ENCODE data around the gene NUP188. TPM values are rescaled to one million over a fixed set of nuclear protein-coding genes. Genes with fewer than 3 reads are reported as not detected.

The NUP188 gene, protein sequence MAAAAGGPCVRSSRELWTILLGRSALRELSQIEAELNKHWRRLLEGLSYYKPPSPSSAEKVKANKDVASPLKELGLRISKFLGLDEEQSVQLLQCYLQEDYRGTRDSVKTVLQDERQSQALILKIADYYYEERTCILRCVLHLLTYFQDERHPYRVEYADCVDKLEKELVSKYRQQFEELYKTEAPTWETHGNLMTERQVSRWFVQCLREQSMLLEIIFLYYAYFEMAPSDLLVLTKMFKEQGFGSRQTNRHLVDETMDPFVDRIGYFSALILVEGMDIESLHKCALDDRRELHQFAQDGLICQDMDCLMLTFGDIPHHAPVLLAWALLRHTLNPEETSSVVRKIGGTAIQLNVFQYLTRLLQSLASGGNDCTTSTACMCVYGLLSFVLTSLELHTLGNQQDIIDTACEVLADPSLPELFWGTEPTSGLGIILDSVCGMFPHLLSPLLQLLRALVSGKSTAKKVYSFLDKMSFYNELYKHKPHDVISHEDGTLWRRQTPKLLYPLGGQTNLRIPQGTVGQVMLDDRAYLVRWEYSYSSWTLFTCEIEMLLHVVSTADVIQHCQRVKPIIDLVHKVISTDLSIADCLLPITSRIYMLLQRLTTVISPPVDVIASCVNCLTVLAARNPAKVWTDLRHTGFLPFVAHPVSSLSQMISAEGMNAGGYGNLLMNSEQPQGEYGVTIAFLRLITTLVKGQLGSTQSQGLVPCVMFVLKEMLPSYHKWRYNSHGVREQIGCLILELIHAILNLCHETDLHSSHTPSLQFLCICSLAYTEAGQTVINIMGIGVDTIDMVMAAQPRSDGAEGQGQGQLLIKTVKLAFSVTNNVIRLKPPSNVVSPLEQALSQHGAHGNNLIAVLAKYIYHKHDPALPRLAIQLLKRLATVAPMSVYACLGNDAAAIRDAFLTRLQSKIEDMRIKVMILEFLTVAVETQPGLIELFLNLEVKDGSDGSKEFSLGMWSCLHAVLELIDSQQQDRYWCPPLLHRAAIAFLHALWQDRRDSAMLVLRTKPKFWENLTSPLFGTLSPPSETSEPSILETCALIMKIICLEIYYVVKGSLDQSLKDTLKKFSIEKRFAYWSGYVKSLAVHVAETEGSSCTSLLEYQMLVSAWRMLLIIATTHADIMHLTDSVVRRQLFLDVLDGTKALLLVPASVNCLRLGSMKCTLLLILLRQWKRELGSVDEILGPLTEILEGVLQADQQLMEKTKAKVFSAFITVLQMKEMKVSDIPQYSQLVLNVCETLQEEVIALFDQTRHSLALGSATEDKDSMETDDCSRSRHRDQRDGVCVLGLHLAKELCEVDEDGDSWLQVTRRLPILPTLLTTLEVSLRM (N-terminal part only)
- total RNA-seq (62.1 and 66.2 TPM in 2 replicates), polyA plus RNA-seq (62.7 TPM in 2 replicates), polyA minus RNA-seq (198 and 201 TPM in 2 replicates), Bru-seq, nascent RNA (percentile 66 among the genes with signal in this experiment), BruChase-seq, experiment 1, labeled RNA remaining after a 6-hour chase (percentile 84 among the genes with signal in this experiment), BruChase-seq, experiment 2, labeled RNA remaining after a 2-hour chase (percentile 73 among the genes with signal in this experiment)
- polyA plus RNA-seq (2011; cell fraction: cytosol; rRNA removed): 46.2 and 57.1 TPM in 2 replicates
- polyA plus RNA-seq (2011; cell fraction: nucleus; rRNA removed): 105 and 115 TPM in 2 replicates
- 43.7 and 48.4 TPM in 2 replicates for polyA plus RNA-seq (2012)
- polyA minus RNA-seq (2011; cell fraction: cytosol; rRNA and poly(A)+ RNA removed): 180 TPM
- 102 and 120 TPM in 2 replicates for polyA minus RNA-seq (2011; cell fraction: nucleus; rRNA and poly(A)+ RNA removed)
- long read RNA-seq, full-length matches to known transcripts: 54 of 268 reads
- long read RNA-seq, partial matches to known transcripts: 193 of 268 reads
- long read RNA-seq, other reads (novel, unspliced or antisense): 21 of 268 reads

GRCh38 chr9:128947527-128948301 lies at the start of gene NUP188, which contains the start of gene DOLK:
TSS of gene NUP188 (plus strand) at chr9:128947699. CDS start at chr9:128947720, 21 bp downstream.
TSS of gene DOLK (minus strand) at chr9:128947603. CDS start at chr9:128947303, 300 bp downstream.
- dilution Hi-C loops (cut with MboI; ENCODE audit: extremely low pct_ligation_motif_present, low sequenced_read_pairs) (no loop called here), intact Hi-C loops (cut with micrococcal nuclease) (loop anchor here (5.0 kb wide), 3 partner anchors 65 to 215 kb away; partner anchors contain the start of genes KYAT1, LRRC8A and SH3GLB2)
- Histone ChIP-seq H3K9me1 (replicated peaks; ENCODE audit: control insufficient read depth, extremely low read depth, insufficient read depth, low read length) (no peaks in the 10 kb centered on the region), H3K79me2 (ENCODE audit: control insufficient read depth, insufficient read depth, low read length) (peaks cover 17% of the 10 kb centered on the region), H2AFZ (ENCODE audit: low read depth, low read length) (peak within 1 kb of the TSS; percentile 99), H3K4me3 (replicated peaks in 1 of 3; ENCODE audit: insufficient read depth in 1 of 3, low read depth in 1 of 3, low read length in 3 of 3) (peak within 1 kb of the TSS; percentile 78 to 89 (median 88)), H3K36me3 (ENCODE audit: control insufficient read depth in 2 of 2, extremely low read depth in 1 of 2, insufficient read depth in 2 of 2, low read length in 2 of 2) (peaks cover 0 to 5% of the 10 kb centered on the region in 2 experiments), H4K20me1 (replicated peaks; ENCODE audit: control insufficient read depth, extremely low read depth, insufficient read depth, low read length) (no peaks in the 10 kb centered on the region), H3K9me3 (replicated peaks; ENCODE audit: control insufficient read depth, insufficient read depth, low read length) (no peaks in the 10 kb centered on the region), H3K4me2 (ENCODE audit: insufficient read depth, low read length) (peak within 1 kb of the TSS; percentile 80), H3K27ac (ENCODE audit: insufficient read depth, low read depth, low read length) (peak within 1 kb of the TSS; percentile 70), H3K27me3 (ENCODE audit: control insufficient read depth in 2 of 2, insufficient read depth in 2 of 2, low read length in 2 of 2) (no peaks in the 10 kb centered on the region), H3K9ac (replicated peaks; ENCODE audit: extremely low read depth, insufficient read depth, low read length) (peak within 1 kb of the TSS; percentile 94), H3K4me1 (ENCODE audit: control insufficient read depth, extremely low read depth, insufficient read depth, low read length) (peaks cover 3% of the 10 kb centered on the region)
- POLR2A ChIA-PET: interaction anchor here (1.0 kb wide), 1 partner anchor 66 kb away, joined by 12 read pairs; the partner anchor contains the start of genes KYAT1 and LRRC8A
- FAIRE-seq (peak; percentile 93), DNase-seq (ENCODE audit: low read depth, low spot score) (peak; percentile 93)
- TSS peak; percentile 43 for BruUV-seq (replicated peaks)
- CTCF ChIA-PET: interaction anchor here (0.8 to 2.4 kb wide), 6 partner anchors 19 to 215 kb away, joined by 3 to 8 read pairs (median 5); partner anchors contain the start of gene ENDOG
- TF ChIP-seq GATA2 (IDR thresholded peaks at IDR 0.05; ENCODE audit: insufficient read depth, insufficient read length, low read depth, low read length): no peak
- TF ChIP-seq FOS (IDR thresholded peaks at IDR 0.05; ENCODE audit: borderline replicate concordance, insufficient read depth, low read length): no peak
- TF ChIP-seq, protein P1, sequence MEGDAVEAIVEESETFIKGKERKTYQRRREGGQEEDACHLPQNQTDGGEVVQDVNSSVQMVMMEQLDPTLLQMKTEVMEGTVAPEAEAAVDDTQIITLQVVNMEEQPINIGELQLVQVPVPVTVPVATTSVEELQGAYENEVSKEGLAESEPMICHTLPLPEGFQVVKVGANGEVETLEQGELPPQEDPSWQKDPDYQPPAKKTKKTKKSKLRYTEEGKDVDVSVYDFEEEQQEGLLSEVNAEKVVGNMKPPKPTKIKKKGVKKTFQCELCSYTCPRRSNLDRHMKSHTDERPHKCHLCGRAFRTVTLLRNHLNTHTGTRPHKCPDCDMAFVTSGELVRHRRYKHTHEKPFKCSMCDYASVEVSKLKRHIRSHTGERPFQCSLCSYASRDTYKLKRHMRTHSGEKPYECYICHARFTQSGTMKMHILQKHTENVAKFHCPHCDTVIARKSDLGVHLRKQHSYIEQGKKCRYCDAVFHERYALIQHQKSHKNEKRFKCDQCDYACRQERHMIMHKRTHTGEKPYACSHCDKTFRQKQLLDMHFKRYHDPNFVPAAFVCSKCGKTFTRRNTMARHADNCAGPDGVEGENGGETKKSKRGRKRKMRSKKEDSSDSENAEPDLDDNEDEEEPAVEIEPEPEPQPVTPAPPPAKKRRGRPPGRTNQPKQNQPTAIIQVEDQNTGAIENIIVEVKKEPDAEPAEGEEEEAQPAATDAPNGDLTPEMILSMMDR (IDR thresholded peaks at IDR 0.05; ENCODE audit: extremely low read depth in 1 of 2, insufficient read depth in 1 of 2, low read depth in 1 of 2, low read length in 2 of 2): no peak
- TF ChIP-seq JUN (IDR thresholded peaks at IDR 0.05; ENCODE audit: borderline replicate concordance, insufficient read depth, insufficient read length, low read depth): no peak
- TF ChIP-seq EZH2 (IDR thresholded peaks at IDR 0.05; ENCODE audit: borderline replicate concordance, low read depth, low read length, severe bottlenecking): no peak
- peak; percentile 97 for TF ChIP-seq MAX (IDR thresholded peaks at IDR 0.05; ENCODE audit: insufficient read depth, insufficient read length)
- peak; percentile 77 for TF ChIP-seq POLR2AphosphoS5 (IDR thresholded peaks at IDR 0.05; ENCODE audit: insufficient read depth, low read depth, low read length)
- TF ChIP-seq MYC (IDR thresholded peaks at IDR 0.05; ENCODE audit: low read depth, low read length): no peak
- peak; percentile 87 for TF ChIP-seq POLR2A (IDR thresholded peaks at IDR 0.05; ENCODE audit: low read depth, low read length)

All from endothelial cell of umbilical vein (primary cell).